ENCODE measurements around the gene IL1RAPL1. TPM values are rescaled to one million over a fixed set of nuclear protein-coding genes. Genes with fewer than 3 reads are reported as not detected.
A peak's percentile ranks its signal among the peaks of the same experiment; 100 is the strongest.

Gene IL1RAPL1
- total RNA-seq, 1 donor from 2014 or later: not detected

DNA sequence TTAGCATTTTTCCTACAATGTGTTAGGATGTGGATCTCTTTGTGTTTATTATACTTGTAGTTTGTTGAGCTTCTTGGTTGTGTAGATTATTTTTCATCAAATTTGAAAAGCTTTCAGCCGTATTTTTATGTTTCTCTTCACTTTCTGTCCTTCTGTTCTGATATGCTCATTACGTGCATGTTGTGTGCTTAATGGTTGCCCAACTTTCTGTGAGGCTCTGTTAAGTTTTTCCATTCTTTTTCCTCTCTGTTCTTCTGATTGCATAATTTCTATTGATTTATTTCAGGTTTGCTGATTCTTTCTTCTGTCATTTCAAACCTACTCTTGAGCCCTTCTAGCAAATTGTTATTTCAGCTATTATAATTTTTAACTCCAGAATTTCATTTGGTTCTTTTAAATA, 478.2 kb downstream of the IL1RAPL1 start:
- DNase-seq (ENCODE audit: low read depth): no peak
- TF ChIP-seq, protein P1, sequence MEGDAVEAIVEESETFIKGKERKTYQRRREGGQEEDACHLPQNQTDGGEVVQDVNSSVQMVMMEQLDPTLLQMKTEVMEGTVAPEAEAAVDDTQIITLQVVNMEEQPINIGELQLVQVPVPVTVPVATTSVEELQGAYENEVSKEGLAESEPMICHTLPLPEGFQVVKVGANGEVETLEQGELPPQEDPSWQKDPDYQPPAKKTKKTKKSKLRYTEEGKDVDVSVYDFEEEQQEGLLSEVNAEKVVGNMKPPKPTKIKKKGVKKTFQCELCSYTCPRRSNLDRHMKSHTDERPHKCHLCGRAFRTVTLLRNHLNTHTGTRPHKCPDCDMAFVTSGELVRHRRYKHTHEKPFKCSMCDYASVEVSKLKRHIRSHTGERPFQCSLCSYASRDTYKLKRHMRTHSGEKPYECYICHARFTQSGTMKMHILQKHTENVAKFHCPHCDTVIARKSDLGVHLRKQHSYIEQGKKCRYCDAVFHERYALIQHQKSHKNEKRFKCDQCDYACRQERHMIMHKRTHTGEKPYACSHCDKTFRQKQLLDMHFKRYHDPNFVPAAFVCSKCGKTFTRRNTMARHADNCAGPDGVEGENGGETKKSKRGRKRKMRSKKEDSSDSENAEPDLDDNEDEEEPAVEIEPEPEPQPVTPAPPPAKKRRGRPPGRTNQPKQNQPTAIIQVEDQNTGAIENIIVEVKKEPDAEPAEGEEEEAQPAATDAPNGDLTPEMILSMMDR (conservative IDR thresholded peaks at IDR 0.05; ENCODE audit: low read depth, low read length): no peak
- no peak overlapping the region for H3K4me3 ChIP-seq (ENCODE audit: low read depth, low read length)

DNA sequence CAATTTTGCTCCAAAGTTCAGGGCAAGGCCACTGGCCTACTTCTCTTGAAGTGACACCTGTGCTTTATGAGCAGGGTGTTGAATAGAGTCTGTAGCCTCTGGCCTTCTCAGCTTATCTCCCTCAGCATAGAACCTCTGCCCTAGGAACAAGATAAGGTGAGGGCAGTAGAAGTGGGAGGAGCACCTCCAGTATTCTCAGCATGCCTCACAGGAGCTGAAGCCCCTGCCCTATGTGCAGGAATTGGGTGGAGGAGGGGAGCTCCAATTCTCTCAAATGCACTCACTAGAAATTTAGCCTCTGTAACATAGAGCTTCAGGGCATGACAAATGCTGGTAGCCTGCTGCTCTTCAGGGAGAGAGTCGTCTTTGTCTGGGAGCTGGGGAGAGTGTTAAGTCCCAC, 479.3 kb downstream of the IL1RAPL1 start:
- H3K4me3 ChIP-seq (ENCODE audit: low read depth, low read length): no peak overlapping the region
- DNase-seq (ENCODE audit: low read depth): no peak
- TF ChIP-seq, protein P1 (conservative IDR thresholded peaks at IDR 0.05; ENCODE audit: low read depth, low read length): no peak

DNA sequence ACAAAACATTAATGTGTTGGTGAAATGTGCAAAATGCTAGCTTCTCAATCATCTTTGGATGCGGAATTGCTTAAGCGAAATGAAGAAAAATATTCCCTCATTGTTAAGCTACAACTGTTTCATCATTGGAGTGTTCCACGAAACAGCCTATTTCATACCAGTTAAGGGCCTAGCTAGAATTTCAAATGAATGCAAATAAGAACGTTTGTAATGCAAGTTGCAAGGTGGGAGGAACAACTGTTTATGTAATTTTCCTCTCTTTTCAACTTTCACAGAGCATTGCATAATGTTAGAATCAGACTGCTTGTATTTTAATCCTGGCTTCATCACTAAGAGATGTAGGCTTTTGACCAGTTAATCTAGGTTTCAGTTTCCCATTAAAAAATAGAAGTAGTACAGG, 480.1 kb downstream of the IL1RAPL1 start:
- H3K4me3 ChIP-seq (ENCODE audit: low read depth, low read length): no peak overlapping the region
- TF ChIP-seq, protein P1 (conservative IDR thresholded peaks at IDR 0.05; ENCODE audit: low read depth, low read length): no peak
- DNase-seq (ENCODE audit: low read depth): no peak

DNA sequence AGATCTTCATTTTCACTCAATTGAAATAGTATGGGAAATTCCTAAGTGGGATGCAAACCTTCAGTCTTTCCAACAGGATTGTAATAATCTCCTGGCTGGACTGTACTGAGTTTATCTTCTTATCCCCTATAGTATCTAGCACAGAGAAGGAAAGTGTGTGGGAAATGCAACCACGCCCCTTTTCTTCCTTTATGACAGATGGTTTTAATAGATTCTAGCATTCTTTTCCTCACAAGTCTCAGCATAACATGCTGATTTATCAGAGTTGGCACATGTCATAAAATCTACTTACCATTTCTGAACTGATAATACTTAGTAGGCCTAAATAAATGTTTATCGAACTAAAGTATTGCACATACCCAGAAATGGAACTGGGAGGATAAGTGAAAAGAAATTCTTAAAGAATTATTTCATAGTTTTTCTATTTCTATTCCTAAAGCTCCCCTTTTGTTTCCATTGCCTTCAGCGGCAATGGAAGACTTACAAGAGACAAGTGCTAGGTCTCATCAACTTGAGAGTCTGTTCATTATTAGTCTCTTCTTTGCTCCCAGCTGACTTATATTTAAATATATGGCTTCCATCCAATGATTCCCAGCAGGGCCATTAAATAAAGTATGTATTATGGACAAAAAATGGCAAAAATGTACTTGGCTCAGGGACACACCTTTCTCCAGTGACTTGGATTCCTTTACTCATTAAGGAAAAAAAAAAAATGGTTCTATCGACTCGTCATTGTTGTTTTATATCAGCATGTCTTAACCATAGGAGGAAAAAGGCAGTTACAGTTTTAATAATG, 484.5 kb downstream of the IL1RAPL1 start:
- DNase-seq (ENCODE audit: low read depth): no peak
- no peak overlapping the region for H3K4me3 ChIP-seq (ENCODE audit: low read depth, low read length)
- TF ChIP-seq, protein P1 (conservative IDR thresholded peaks at IDR 0.05; ENCODE audit: low read depth, low read length): no peak

DNA sequence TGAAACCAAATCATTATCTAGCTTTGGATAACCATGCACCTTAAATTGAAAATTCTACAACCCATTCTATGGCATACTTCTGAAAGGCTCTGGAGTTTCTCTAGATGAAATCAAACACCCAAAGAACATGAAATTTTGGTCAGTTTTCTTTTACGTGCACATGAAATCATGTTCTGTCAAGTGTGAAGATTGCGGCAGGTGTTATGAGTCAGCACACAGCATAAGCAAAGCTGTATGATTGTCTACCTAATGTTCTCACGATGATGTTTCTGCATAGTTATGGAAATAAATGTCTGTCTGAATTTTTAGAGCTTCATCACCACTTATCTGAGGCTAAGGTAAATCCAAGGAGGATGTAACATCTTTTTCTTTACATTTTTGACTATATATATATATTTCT, 495.3 kb downstream of the IL1RAPL1 start:
- TF ChIP-seq, protein P1 (conservative IDR thresholded peaks at IDR 0.05; ENCODE audit: low read depth, low read length): no peak
- H3K4me3 ChIP-seq (ENCODE audit: low read depth, low read length): no peak overlapping the region
- DNase-seq (ENCODE audit: low read depth): no peak

DNA sequence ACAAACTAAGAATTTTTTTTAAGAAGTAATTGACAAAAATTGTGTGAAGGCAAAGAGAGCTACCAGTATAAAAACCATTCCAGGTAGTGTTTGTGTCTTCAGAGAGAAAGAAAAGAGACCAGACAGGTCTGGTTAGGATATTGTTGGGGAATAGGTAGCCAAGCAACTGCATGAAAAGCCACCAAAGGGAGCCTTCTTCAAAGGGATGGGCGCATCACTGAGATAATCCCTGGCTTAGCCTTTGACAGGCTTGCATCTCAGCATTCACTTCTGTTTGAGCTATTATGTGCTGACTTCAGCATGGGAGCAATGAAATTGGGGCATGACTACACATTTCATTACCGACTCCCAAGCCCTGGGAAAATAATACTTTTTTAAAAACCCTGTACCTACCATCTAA, 496.6 kb downstream of the IL1RAPL1 start:
- TF ChIP-seq, protein P1 (conservative IDR thresholded peaks at IDR 0.05; ENCODE audit: low read depth, low read length): no peak
- no peak for DNase-seq (ENCODE audit: low read depth)
- H3K4me3 ChIP-seq (ENCODE audit: low read depth, low read length): no peak overlapping the region

DNA sequence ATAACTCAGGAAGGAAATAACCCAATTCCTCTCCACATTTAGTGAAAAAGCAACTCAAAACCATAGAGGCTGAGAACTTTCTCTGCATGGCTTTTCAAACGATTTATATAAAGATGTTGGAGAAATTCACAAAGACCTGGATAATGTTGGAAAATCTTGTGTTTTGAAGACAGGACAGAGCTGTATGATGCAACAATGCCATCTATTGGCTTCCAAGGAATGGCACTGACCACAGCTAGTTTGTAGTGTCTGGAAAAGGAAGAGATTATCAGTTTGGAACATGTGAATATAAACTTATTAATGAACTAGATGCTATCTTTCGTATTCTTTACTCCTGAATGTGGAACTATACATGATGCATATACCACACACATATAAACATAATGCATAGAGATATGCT, 503.6 kb downstream of the IL1RAPL1 start:
- TF ChIP-seq, protein P1 (conservative IDR thresholded peaks at IDR 0.05; ENCODE audit: low read depth, low read length): peak; percentile 56
- no peak overlapping the region for H3K4me3 ChIP-seq (ENCODE audit: low read depth, low read length)
- DNase-seq (ENCODE audit: low read depth): no peak

Data from epithelial cell of proximal tubule (primary cell).